Activated CD8-positive, alpha-beta memory T cell treated with anti-CD3 and anti-CD28 coated beads, Interleukin-2, amount 50 U/mL, for 1 hour (primary cell): ENCODE results near the gene TMEM50B.
"Not testable (repeated sequence)": the region's sequence is repeated elsewhere in the genome, so short reads cannot be mapped to it uniquely, and the experiment has no call there.

Source experiments
- DNase-seq: peaks from one replicate; pipeline ENCODE4 v3.0.0-alpha.2; 2020; ENCODE audit errors: extremely low read depth

TMEM50B gene

GRCh38 chr21:33428669-33429068 is 51.1 kb downstream of the TMEM50B start:
- no peak for DNase-seq

DNA sequence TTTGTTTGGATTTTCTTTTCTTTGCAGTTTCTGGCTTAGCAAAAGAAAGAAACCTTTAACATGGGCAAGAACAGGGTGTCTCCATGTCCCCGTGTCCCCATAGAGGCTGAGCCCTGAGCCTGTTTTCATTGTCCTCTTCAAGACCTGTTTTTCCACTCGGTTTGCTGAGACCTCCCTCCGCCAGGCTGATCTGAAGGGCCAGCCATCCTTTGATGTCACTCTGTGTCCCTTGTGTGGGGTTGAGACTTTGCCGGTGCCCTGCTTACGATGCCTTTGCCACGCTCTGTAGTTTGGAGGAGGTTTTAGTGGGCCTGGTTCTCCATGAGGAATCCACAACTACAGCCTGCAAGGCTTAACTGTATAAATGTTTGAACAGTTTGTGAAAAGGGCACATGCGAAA is 52.7 kb downstream of the TMEM50B start:
- DNase-seq = no peak

GRCh38 chr21:33425825-33426224 is 53.9 kb downstream of the TMEM50B start:
- DNase-seq = no peak

DNA sequence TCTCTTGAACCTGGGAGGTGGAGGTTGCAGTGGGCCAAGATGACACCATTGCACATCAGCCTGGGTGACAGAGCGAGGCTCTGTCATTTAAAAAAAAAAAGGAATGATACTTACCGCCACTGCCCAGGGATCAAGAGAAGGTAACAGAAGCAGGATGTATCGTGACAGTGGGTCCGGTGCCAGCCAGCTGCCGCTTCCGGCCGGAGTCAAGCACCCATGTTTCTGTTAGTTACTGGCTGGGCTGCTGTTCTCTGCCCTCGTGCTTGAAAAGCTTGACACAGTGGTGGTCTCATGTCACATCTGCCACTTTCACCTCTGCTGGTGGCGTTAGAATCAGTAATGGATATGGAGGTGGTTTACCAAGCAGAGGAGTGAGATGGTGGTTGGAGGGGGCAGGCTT is 55.6 kb downstream of the TMEM50B start:
- no peak for DNase-seq

- DNase-seq = no peak
These were observed 57.9 kb downstream of the TMEM50B start for GRCh38 chr21:33421713-33422393.

- DNase-seq = no peak
These were observed 60.1 kb downstream of the TMEM50B start for GRCh38 chr21:33419538-33420123.

DNA sequence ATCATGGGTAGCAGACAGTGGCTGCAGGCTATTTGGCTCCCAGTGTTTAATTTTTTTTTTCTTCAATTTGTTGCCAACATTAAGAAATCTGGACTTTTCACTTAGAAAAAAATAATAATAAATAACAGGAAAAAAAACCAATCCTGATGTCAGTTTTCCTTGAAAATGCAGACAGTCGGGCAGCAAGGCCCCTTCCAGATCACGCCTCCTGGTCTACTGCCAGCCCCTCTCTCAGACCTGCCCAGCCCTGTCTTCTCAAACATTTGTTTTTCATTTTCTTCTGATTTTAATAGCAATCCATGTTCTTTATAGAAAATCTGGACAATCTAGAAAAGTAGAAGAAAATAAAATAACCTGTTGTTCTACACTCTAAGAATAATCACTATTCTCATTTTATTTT is 61.1 kb downstream of the TMEM50B start:
- DNase-seq = no peak

DNA sequence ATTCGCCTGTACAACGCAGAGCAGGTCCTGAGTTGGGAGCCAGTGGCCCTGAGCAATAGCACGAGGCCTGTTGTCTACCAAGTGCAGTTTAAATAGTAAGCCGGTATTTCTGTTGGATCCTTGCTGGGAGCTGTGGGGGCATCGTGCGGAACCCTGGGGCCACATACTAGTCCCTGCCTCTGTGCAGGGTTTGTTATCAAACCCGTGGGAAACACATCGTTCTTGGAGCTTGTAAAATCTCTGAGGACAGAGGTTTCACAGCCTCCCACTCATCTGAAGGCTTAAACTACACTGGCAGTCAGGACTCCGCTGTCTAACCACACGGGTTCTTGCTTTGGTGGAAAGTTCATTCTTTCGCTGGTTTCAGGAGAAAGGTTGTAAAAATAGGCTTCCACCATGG is 64.8 kb downstream of the TMEM50B start:
- no peak for DNase-seq

DNA sequence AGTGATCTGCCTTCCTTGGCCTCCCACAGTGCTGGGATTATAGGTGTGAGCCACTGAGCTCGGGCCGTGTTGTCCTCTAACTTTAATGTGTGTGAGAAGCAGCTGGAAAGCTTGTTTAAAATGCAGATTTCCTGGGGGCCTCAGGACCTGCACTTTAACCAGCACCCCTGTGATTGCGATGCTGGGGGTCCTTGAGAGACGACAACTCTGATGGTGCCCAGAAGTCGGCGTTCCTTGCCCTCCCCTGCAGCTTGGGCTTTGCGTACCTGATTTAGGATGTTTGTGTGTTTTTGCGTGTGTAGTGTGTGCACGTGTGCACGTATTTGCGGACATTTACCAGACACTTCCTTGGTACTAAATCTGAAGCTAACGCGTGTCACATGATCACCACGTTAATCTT is 65.7 kb downstream of the TMEM50B start:
- no peak for DNase-seq

DNA sequence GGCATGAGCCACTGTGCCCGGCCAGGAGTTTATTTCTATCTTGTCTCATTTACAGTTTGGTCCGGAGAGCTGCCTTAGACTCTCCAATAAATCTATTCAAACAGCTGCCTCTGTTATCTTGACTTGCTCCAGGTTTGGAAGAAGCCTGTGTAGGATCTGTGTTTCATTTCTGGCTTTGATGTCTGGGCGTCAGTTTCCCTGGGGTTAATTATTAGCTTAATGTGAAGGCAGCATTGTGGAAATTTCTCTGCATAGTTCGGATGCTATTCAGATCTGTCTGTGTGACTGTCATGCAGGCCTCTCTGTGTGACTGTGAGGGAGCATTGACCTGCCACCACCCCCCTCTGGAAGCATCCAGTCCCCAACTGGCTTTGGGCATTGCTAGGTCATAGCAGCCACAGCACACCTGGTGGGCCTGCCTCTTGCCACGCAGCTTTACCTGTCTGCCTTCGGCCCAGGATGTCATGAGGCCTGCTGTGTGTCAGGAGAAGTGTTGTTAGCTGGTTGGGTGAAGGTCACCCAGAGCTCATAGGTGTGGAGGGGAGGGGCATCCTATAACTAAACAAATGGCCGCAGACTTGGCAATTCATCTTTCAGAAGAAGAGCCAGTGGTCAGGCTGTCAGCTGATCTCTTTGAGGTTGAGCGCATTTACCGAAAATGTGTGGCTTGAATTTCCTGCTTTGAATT is 66.8 kb downstream of the TMEM50B start:
- no peak for DNase-seq

- DNase-seq = not testable (repeated sequence)
These were observed 67.3 kb downstream of the TMEM50B start for GRCh38 chr21:33412439-33412831.

DNA sequence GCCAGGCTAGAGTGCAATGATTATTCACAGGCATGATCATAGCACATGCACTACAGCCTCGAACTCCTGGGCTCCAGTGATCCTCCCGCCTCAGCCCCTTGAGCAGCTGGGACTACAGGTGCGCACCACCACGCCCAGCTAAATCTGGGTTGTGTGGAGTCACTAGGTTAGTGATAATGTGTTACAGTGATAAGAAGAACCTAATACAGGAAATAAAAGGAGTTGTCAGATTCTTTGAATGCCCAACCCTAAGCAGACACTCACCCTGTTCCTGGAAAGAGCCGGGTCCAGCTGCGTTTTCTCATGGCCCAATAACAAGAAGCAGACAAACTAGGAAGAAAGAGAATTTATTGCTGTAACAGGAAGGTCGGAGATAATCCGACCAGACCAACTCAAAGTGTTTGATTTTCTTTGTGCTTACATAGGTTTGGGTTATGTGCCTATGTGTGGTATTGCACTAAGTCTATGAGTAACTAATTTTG is 67.8 kb downstream of the TMEM50B start:
- DNase-seq = no peak

DNA sequence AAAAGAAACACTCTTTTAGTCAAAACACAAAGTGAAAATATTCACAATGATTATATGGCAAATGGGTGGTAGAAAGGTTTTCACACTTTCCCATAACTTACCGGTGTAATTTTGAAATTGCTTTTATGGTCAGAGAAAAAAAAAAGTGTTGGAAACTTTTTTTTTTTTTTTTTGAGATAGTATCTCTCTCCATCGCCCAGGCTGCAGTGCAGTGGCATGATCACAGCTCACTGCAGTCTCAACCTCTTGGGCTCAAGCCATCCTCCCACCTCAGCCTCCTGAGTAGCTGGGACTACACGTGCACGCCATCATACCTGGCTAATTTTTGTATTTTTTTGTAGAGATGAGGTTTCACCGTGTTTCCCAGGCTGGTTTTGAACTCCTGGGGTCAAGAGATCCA is 73.3 kb downstream of the TMEM50B start:
- DNase-seq = no peak

GRCh38 chr21:33403786-33404585 is 75.8 kb downstream of the TMEM50B start:
- DNase-seq = no peak

DNA sequence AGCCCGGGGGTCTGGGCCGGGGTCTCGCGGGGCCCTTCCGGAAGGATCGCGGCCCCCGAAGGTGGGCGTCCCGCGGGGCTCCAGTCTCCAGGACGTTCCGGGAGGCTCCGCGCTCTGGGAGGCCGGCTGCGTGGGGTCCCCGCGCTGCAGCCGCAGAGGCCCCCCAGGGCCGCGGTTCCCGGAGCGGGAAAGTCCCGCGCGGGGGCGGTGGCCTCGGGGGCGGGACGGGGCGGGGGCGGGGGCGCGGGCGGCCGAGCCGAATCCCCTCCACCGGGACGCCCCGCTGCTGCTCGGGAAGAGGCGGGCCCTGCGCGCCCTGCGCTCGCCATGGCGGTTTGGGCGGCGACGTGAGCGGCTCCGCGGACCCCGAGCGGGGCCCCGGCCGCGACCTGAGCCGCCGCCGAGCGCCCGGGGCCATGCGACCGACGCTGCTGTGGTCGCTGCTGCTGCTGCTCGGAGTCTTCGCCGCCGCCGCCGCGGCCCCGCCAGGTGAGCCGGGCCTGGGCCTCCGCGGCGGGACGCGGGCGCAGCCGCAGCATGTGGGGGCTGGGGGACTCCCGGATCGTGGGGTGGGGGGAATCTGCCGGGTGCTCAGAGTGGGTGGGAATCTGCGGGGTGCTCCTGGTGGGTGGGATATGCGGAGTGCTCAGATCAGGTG is 76.5 kb downstream of the TMEM50B start, which contains the start of gene IFNGR2:
Gene IFNGR2, plus strand, starts transcription at position 286 of the 658 bp plus-strand sequence. Its CDS starts 131 bp downstream, at position 417.
- DNase-seq = no peak

GRCh38 chr21:33402001-33402979 is 77.5 kb downstream of the TMEM50B start:
- DNase-seq = no peak

DNA sequence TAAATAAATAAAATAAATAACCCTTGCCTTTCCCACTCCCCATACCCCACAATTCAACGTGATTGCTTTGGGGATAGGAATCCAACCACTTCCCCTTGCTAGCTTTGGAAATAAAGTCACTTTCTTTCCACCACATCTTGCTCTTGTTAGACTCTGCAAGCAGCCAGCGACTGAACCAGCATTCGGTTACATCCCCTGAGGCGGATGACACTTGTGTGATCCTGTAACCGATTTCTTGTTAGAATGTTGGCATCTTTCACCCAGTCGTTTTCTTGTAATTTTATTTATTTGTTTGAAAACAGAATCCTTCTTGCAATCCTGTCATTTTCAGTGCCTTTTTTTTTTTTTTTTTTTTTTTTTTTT is 78.2 kb downstream of the TMEM50B start:
- DNase-seq = no peak
